Duodenal mucosa (tissue), 2 donors: ENCODE results near the gene NDUFAF7.
"Not testable (repeated sequence)": the region's sequence is repeated elsewhere in the genome, so short reads cannot be mapped to it uniquely, and the experiment has no call there.

Experiments used
- H3K27ac ChIP-seq: one replicate; pipeline ENCODE4 v1.7.0; 2013; ENCODE audit warnings: low read depth, low read length
- H3K27me3 ChIP-seq, 2 donors: one replicate each; pipeline ENCODE4 v1.7.0; 2013; ENCODE audit warnings: low read length in 2 of 2, control low read depth in 1 of 2; ENCODE audit not compliant: insufficient read depth in 2 of 2, control insufficient read depth in 1 of 2
- H3K36me3 ChIP-seq, 2 donors: one replicate each; pipeline ENCODE4 v1.7.0; 2013; ENCODE audit warnings: low read length in 2 of 2, control low read depth in 1 of 2; ENCODE audit not compliant: insufficient read depth in 2 of 2, control insufficient read depth in 1 of 2
- H3K4me1 ChIP-seq, 2 donors: one replicate each; pipeline ENCODE4 v1.7.0; 2013; ENCODE audit warnings: low read length in 2 of 2, control low read depth in 1 of 2; ENCODE audit not compliant: insufficient read depth in 2 of 2, control insufficient read depth in 1 of 2
- H3K4me3 ChIP-seq, 2 donors: one replicate each; pipeline ENCODE4 v1.7.0; 2013; ENCODE audit warnings: low read length in 2 of 2, low read depth in 1 of 2
- H3K9ac ChIP-seq, 2 donors: one replicate each; pipeline ENCODE4 v1.7.0; 2013; ENCODE audit warnings: low read length in 2 of 2, low read depth in 1 of 2
- H3K9me3 ChIP-seq, 2 donors: one replicate each; pipeline ENCODE4 v1.7.0; 2013; ENCODE audit warnings: low read length in 2 of 2, control low read depth in 1 of 2; ENCODE audit not compliant: control insufficient read depth in 1 of 2

Gene NDUFAF7

GRCh38 chr2:37215250-37215649 is 16.2 kb upstream of the NDUFAF7 start:
- H3K27me3 ChIP-seq = no peaks in the 10 kb centered on the region
- H3K9me3 ChIP-seq = no peaks in the 10 kb centered on the region
- no peak overlapping the region for H3K27ac ChIP-seq
- H3K9ac ChIP-seq = no peak overlapping the region
- H3K36me3 ChIP-seq = peaks cover 41 to 75% of the 10 kb centered on the region in 2 donors
- H3K4me3 ChIP-seq = no peak overlapping the region
- H3K4me1 ChIP-seq = peaks cover 0 to 12% of the 10 kb centered on the region in 2 donors

GRCh38 chr2:37219046-37219445 is 12.4 kb upstream of the NDUFAF7 start:
- Histone ChIP-seq H3K36me3 (peaks cover 28 to 73% of the 10 kb centered on the region in 2 donors), H3K27me3 (no peaks in the 10 kb centered on the region), H3K9me3 (no peaks in the 10 kb centered on the region), H3K27ac (no peak overlapping the region), H3K9ac (no peak overlapping the region), H3K4me3 (no peak overlapping the region), H3K4me1 (no peaks in the 10 kb centered on the region)

GRCh38 chr2:37223131-37223530 is 8.3 kb upstream of the NDUFAF7 start:
- no peak overlapping the region for H3K27ac ChIP-seq
- H3K27me3 ChIP-seq = no peaks in the 10 kb centered on the region
- H3K36me3 ChIP-seq = peaks cover 23 to 67% of the 10 kb centered on the region in 2 donors
- H3K9ac ChIP-seq = no peak overlapping the region
- H3K4me1 ChIP-seq = peaks cover 0 to 5% of the 10 kb centered on the region in 2 donors
- H3K9me3 ChIP-seq = no peaks in the 10 kb centered on the region
- no peak overlapping the region for H3K4me3 ChIP-seq

- no peaks in the 10 kb centered on the region for H3K9me3 ChIP-seq
- H3K27me3 ChIP-seq = no peaks in the 10 kb centered on the region
- H3K9ac ChIP-seq = no peak overlapping the region
- peaks cover 27 to 66% of the 10 kb centered on the region in 2 donors for H3K36me3 ChIP-seq
- H3K27ac ChIP-seq = no peak overlapping the region
- peaks cover 0 to 5% of the 10 kb centered on the region in 2 donors for H3K4me1 ChIP-seq
- no peak overlapping the region for H3K4me3 ChIP-seq
Observed at GRCh38 chr2:37224063-37224462, 7.4 kb upstream of the NDUFAF7 start.

- H3K36me3 ChIP-seq = peaks cover 22 to 57% of the 10 kb centered on the region in 2 donors
- H3K27ac ChIP-seq, H3K9ac ChIP-seq, H3K9me3 ChIP-seq, H3K27me3 ChIP-seq, H3K4me3 ChIP-seq: not testable (repeated sequence)
- H3K4me1 ChIP-seq = peaks cover 10 to 14% of the 10 kb centered on the region in 2 donors
Observed at GRCh38 chr2:37225129-37225528, 6.3 kb upstream of the NDUFAF7 start.

- H3K36me3 ChIP-seq = peaks cover 22 to 41% of the 10 kb centered on the region in 2 donors
- no peak overlapping the region for H3K27ac ChIP-seq
- no peak overlapping the region for H3K4me3 ChIP-seq
- no peak overlapping the region for H3K9ac ChIP-seq
- no peaks in the 10 kb centered on the region for H3K27me3 ChIP-seq
- H3K4me1 ChIP-seq = peaks cover 18 to 21% of the 10 kb centered on the region in 2 donors
- no peaks in the 10 kb centered on the region for H3K9me3 ChIP-seq
Observed at GRCh38 chr2:37226863-37227262, 4.6 kb upstream of the NDUFAF7 start.

GRCh38 chr2:37228788-37229187 is 2.7 kb upstream of the NDUFAF7 start:
- H3K27me3 ChIP-seq = no peaks in the 10 kb centered on the region
- peaks cover 30 to 32% of the 10 kb centered on the region in 2 donors for H3K4me1 ChIP-seq
- H3K9ac ChIP-seq = no peak overlapping the region
- no peaks in the 10 kb centered on the region for H3K9me3 ChIP-seq
- H3K36me3 ChIP-seq = peaks cover 17 to 23% of the 10 kb centered on the region in 2 donors
- no peak overlapping the region for H3K27ac ChIP-seq
- no peak overlapping the region for H3K4me3 ChIP-seq

- Histone ChIP-seq H3K9me3 (no peaks in the 10 kb centered on the region), H3K27ac (peak overlapping the region; percentile 95), H3K27me3 (no peaks in the 10 kb centered on the region), H3K9ac (peak overlapping the region; percentile 90 to 95), H3K4me1 (peaks cover 30 to 32% of the 10 kb centered on the region in 2 donors), H3K4me3 (peak overlapping the region; percentile 85 to 99), H3K36me3 (peaks cover 13 to 20% of the 10 kb centered on the region in 2 donors)
Observed at GRCh38 chr2:37230581-37230980, 877 bp upstream of the NDUFAF7 start.

- H3K9ac ChIP-seq = peak overlapping the region; percentile 90 to 95
- H3K36me3 ChIP-seq = peaks cover 12 to 16% of the 10 kb centered on the region in 2 donors
- peak overlapping the region; percentile 95 for H3K27ac ChIP-seq
- no peaks in the 10 kb centered on the region for H3K9me3 ChIP-seq
- H3K27me3 ChIP-seq = no peaks in the 10 kb centered on the region
- H3K4me3 ChIP-seq = peak overlapping the region; percentile 85 to 99
- H3K4me1 ChIP-seq = peaks cover 27 to 30% of the 10 kb centered on the region in 2 donors
Observed at GRCh38 chr2:37232131-37232933, 874 bp downstream of the NDUFAF7 start.

- peaks cover 9 to 58% of the 10 kb centered on the region in 2 donors for H3K36me3 ChIP-seq
Observed at GRCh38 chr2:37243435-37243834, 12.0 kb downstream of the NDUFAF7 start.

More at GRCh38 chr2:37243435-37243834, 12.0 kb downstream of the NDUFAF7 start:
- H3K4me3 ChIP-seq = no peak overlapping the region
- no peak overlapping the region for H3K27ac ChIP-seq
- no peak overlapping the region for H3K9ac ChIP-seq
- H3K4me1 ChIP-seq = no peaks in the 10 kb centered on the region
- no peaks in the 10 kb centered on the region for H3K27me3 ChIP-seq
- H3K9me3 ChIP-seq = no peaks in the 10 kb centered on the region
